K562 (cell line): Measurements from ENCODE around the gene SPRING1. TPM values are rescaled to one million over a fixed set of nuclear protein-coding genes. Genes with fewer than 3 reads are reported as not detected.

Experiments used
- E2F3 ChIP-seq: fragments of 250-450 bp; sonication (Bioruptor Pico); IDR thresholded peaks from 2 replicates; pipeline ENCODE4 v1.4.0; 2020; ENCODE audit warnings: mild to moderate bottlenecking
- E2F8 ChIP-seq: fragments of 450-650 bp; IDR thresholded peaks from 2 replicates; pipeline ENCODE4 v1.7.1; 2018; ENCODE audit warnings: mild to moderate bottlenecking, low read depth; ENCODE audit not compliant: partially characterized antibody
- FUS ChIP-seq: fragments of 200-400 bp; formaldehyde crosslinking; optimal IDR thresholded peaks from 2 replicates; pipeline ENCODE3; 2017; ENCODE audit warnings: low read depth, low read length
- ILF3 ChIP-seq: fragments of 450-650 bp; IDR thresholded peaks from 2 replicates; pipeline ENCODE4 v1.6.1; 2018; ENCODE audit warnings: antibody characterized with exemption, mild to moderate bottlenecking, moderate library complexity, borderline replicate concordance
- SMAD2 ChIP-seq: fragments of 150-350 bp; IDR thresholded peaks from 2 replicates; pipeline ENCODE4 v1.6.1; 2014; ENCODE audit warnings: low read depth, mild to moderate bottlenecking, low read length
- SMARCE1 ChIP-seq: fragments of 450-650 bp; IDR thresholded peaks from 2 replicates; pipeline ENCODE4 v1.7.1; 2016; ENCODE audit warnings: mild to moderate bottlenecking
- THAP12 ChIP-seq: fragments of 250-450 bp; sonication (Bioruptor Pico); IDR thresholded peaks from 2 replicates; pipeline ENCODE4 v1.9.0; 2021; ENCODE audit warnings: mild to moderate bottlenecking, inconsistent platforms
- ZNF134 ChIP-seq: fragments of 250-450 bp; sonication (Bioruptor Pico); conservative IDR thresholded peaks from 2 replicates; pipeline ENCODE4 v1.4.0; 2020
- ZNF354B ChIP-seq: fragments of 250-450 bp; sonication (Bioruptor Pico); IDR thresholded peaks from 2 replicates; pipeline ENCODE4 v1.4.0; 2020
- ZNF511 ChIP-seq: sonication (generic); formaldehyde crosslinking; IDR thresholded peaks from 2 replicates; pipeline ENCODE4 v1.8.0; 2022; ENCODE audit warnings: mild to moderate bottlenecking, missing genetic modification reagents
- ZNF695 ChIP-seq: fragments of 450-650 bp; formaldehyde crosslinking; IDR thresholded peaks from 2 replicates; pipeline ENCODE4 v1.4.0; 2020; ENCODE audit warnings: mild to moderate bottlenecking, moderate library complexity
- polyA plus RNA-seq, 8 experiments: library from polyadenylated mRNA; depleted of rRNA in 4 of 8; stranded (reverse) in 5 of 8; unstranded in 3 of 8; fragments of >200 nt; fragmentation: Nextera tagmentation in 2 of 8; fragmentation: Illumina TruSeq in 1 of 8; extraction: Ambion mirVana in 2 of 8; extraction: Trizol in 1 of 8; gene quantifications; 2 replicates each; pipeline versions ENCODE4 v1.2.1 to v1.2.3, GENCODE V29; 2011 to 2014; ENCODE audit warnings: inconsistent platforms in 1 of 8, missing spikeins in 1 of 8
- total RNA-seq, 7 experiments: library from RNA; depleted of rRNA in 6 of 7; stranded (reverse); fragments of >200 nt in 6 of 7; fragmentation: Illumina TruSeq in 2 of 7; extraction: Trizol in 2 of 7; gene quantifications; 2 replicates each; pipeline versions ENCODE4 v1.2.1 to v1.2.3, GENCODE V29; 2011 to 2021; ENCODE audit warnings: low replicate concordance in 1 of 7
- TF ChIP-seq, protein P1 (sequence below): IDR thresholded peaks from 2 replicates; pipeline ENCODE4 v1.6.1; 2011; ENCODE audit not compliant: insufficient read length; ENCODE audit errors: extremely low read depth
- TF ChIP-seq, protein P2 (sequence below): sonication (generic); formaldehyde crosslinking; IDR thresholded peaks from 2 replicates; pipeline ENCODE4 v1.8.0; 2023; ENCODE audit warnings: mild to moderate bottlenecking, missing genetic modification reagents
- TF ChIP-seq, protein P3 (sequence below): fragments of 250-450 bp; sonication (Bioruptor Pico); IDR thresholded peaks from 2 replicates; pipeline ENCODE4 v1.8.0; 2022; ENCODE audit warnings: moderate library complexity, mild to moderate bottlenecking, inconsistent platforms
- TF ChIP-seq, protein P4 (sequence below): fragments of 250-450 bp; sonication (Bioruptor Pico); IDR thresholded peaks from 2 replicates; pipeline ENCODE4 v1.4.0; 2020; ENCODE audit warnings: mild to moderate bottlenecking, moderate library complexity

SPRING1 gene
- total and polyA plus RNA-seq, 9 of the 15 experiments (the other 6 are each of a cell fraction or from before 2014, with no cell fraction given), result 1.1 to 20.0 (median 8.0) TPM

DNA sequence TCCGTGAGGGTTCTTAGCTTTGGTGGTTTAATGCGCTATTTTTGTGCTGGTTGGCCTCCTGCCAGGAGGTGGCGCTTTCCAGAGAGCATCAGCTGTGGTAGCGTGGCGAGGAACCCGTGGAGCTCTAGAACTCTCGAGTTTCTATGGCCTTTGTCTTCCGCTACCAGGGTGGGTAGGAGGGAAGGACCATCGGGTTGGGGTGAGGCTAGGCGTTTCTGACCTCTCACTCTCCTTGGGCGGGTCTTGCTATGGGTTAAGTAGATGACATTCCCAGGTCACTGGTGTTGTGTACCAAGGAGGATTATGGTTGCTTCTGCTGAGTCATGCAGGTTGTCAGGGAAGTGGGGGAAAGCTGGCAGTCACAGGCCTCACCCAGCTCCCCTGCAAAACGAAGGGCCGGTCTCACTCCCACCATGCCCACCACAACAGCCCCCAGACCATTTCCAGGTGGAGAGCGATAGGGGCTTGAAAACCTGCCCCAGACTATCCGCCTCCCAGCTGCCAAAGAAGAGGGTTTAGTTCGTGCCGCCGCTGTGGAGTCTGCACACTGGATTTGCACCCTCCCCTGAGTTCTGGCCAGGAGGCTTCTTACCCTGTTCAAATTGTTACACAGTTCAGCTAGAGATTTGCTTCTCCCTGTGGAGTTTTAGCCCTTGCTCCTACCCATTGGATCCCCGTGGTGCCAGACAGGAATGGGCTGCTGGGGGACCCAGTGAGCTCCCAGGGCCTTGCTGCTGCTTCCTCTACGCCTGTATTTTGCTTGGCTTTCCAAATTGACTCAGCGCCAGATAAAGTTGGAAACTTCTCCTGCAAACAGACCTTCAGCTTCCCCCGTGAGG is 22.1 kb upstream of the SPRING1 start (continued):
- no peak for TF ChIP-seq E2F3 (CRISPR knock-in tag)
- no peak for TF ChIP-seq ZNF134 (CRISPR knock-in tag)
- peak; percentile 78; the same call in 1 of the 2 replicates for TF ChIP-seq THAP12
- 0 out of 2 replicates have a peak, but pooled peaks have one; percentile 48 for TF ChIP-seq SMARCE1
- TF ChIP-seq ZNF354B, result no peak
- TF ChIP-seq, protein P1, sequence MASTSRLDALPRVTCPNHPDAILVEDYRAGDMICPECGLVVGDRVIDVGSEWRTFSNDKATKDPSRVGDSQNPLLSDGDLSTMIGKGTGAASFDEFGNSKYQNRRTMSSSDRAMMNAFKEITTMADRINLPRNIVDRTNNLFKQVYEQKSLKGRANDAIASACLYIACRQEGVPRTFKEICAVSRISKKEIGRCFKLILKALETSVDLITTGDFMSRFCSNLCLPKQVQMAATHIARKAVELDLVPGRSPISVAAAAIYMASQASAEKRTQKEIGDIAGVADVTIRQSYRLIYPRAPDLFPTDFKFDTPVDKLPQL, result no peak
- no peak for TF ChIP-seq FUS
- TF ChIP-seq, protein P2, sequence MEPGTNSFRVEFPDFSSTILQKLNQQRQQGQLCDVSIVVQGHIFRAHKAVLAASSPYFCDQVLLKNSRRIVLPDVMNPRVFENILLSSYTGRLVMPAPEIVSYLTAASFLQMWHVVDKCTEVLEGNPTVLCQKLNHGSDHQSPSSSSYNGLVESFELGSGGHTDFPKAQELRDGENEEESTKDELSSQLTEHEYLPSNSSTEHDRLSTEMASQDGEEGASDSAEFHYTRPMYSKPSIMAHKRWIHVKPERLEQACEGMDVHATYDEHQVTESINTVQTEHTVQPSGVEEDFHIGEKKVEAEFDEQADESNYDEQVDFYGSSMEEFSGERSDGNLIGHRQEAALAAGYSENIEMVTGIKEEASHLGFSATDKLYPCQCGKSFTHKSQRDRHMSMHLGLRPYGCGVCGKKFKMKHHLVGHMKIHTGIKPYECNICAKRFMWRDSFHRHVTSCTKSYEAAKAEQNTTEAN (CRISPR knock-in tag), result no peak
- TF ChIP-seq ILF3, result no peak
- TF ChIP-seq SMAD2, result no peak
- peak; percentile 43 for TF ChIP-seq E2F8
- no peak; the same call in 1 of the 2 replicates for TF ChIP-seq ZNF511 (CRISPR knock-in tag)
- TF ChIP-seq, protein P3, sequence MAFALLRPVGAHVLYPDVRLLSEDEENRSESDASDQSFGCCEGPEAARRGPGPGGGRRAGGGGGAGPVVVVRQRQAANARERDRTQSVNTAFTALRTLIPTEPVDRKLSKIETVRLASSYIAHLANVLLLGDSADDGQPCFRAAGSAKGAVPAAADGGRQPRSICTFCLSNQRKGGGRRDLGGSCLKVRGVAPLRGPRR (CRISPR knock-in tag), result no peak
- TF ChIP-seq ZNF695 (CRISPR knock-in tag), result no peak
- TF ChIP-seq, protein P4, sequence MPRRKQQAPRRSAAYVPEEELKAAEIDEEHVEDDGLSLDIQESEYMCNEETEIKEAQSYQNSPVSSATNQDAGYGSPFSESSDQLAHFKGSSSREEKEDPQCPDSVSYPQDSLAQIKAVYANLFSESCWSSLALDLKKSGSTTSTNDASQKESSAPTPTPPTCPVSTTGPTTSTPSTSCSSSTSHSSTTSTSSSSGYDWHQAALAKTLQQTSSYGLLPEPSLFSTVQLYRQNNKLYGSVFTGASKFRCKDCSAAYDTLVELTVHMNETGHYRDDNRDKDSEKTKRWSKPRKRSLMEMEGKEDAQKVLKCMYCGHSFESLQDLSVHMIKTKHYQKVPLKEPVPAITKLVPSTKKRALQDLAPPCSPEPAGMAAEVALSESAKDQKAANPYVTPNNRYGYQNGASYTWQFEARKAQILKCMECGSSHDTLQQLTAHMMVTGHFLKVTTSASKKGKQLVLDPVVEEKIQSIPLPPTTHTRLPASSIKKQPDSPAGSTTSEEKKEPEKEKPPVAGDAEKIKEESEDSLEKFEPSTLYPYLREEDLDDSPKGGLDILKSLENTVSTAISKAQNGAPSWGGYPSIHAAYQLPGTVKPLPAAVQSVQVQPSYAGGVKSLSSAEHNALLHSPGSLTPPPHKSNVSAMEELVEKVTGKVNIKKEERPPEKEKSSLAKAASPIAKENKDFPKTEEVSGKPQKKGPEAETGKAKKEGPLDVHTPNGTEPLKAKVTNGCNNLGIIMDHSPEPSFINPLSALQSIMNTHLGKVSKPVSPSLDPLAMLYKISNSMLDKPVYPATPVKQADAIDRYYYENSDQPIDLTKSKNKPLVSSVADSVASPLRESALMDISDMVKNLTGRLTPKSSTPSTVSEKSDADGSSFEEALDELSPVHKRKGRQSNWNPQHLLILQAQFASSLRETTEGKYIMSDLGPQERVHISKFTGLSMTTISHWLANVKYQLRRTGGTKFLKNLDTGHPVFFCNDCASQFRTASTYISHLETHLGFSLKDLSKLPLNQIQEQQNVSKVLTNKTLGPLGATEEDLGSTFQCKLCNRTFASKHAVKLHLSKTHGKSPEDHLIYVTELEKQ (CRISPR knock-in tag), result no peak
